Smooth muscle cell (in vitro differentiated cells): Measurements from ENCODE around the gene COL6A2. TPM values are rescaled to one million over a fixed set of nuclear protein-coding genes. Genes with fewer than 3 reads are reported as not detected.

Source experiments
- DNase-seq: peaks from one replicate; lab custom pipeline; 2025; ENCODE audit not compliant: unreplicated experiment; lab: John Stamatoyannopoulos, UW
- H2AFZ ChIP-seq: fragments of 200-600 bp; sonication (generic); 2 replicates; pipeline ENCODE4 v1.6.0; 2016; ENCODE audit warnings: antibody characterized with exemption, low read depth, mild to moderate bottlenecking
- H3F3A ChIP-seq: fragments of 200-600 bp; sonication (generic); 2 replicates; pipeline ENCODE4 v1.6.0; 2017; ENCODE audit warnings: antibody characterized with exemption, low read depth
- H3K27ac ChIP-seq: fragments of 200-600 bp; sonication (generic); 2 replicates; pipeline ENCODE4 v1.5.1; 2016; ENCODE audit warnings: low read depth, mild to moderate bottlenecking
- H3K27me3 ChIP-seq: fragments of 200-600 bp; sonication (generic); 2 replicates; pipeline ENCODE4 v1.6.1; 2016; ENCODE audit warnings: low read depth, mild to moderate bottlenecking
- H3K36me3 ChIP-seq: fragments of 200-600 bp; sonication (generic); 2 replicates; pipeline ENCODE4 v1.5.1; 2016; ENCODE audit warnings: low read depth
- H3K4me1 ChIP-seq: fragments of 200-600 bp; sonication (generic); 2 replicates; pipeline ENCODE4 v1.5.1; 2016; ENCODE audit warnings: low read depth
- H3K4me2 ChIP-seq: fragments of 200-600 bp; sonication (generic); 2 replicates; pipeline ENCODE4 v1.6.0; 2016; ENCODE audit warnings: mild to moderate bottlenecking
- H3K4me3 ChIP-seq: fragments of 200-600 bp; sonication (generic); 2 replicates; pipeline ENCODE4 v1.5.1; 2016; ENCODE audit warnings: mild to moderate bottlenecking
- H3K79me2 ChIP-seq: fragments of 200-600 bp; sonication (generic); 2 replicates; pipeline ENCODE4 v1.6.0; 2016; ENCODE audit warnings: low read depth, mild to moderate bottlenecking
- H3K9ac ChIP-seq: fragments of 200-600 bp; sonication (generic); 2 replicates; pipeline ENCODE4 v1.6.0; 2016; ENCODE audit warnings: low read depth
- H3K9me3 ChIP-seq: fragments of 200-600 bp; sonication (generic); replicated peaks from 2 replicates; pipeline ENCODE4 v1.5.1; 2016; ENCODE audit warnings: low read depth
- H4K20me1 ChIP-seq: fragments of 200-600 bp; sonication (generic); 2 replicates; pipeline ENCODE4 v1.6.0; 2016; ENCODE audit warnings: low read depth
- CTCF ChIP-seq: fragments of 200-600 bp; sonication (generic); IDR thresholded peaks from 2 replicates; pipeline ENCODE4 v1.5.1; 2017; ENCODE audit warnings: borderline replicate concordance, mild to moderate bottlenecking, antibody characterized with exemption; ENCODE audit not compliant: insufficient read depth, poor library complexity, severe bottlenecking
- WGBS: methylation state at CpG from one replicate; pipeline ENCODE4 v1.1.7; 2016; ENCODE audit warnings: low lambda C conversion rate; 5-methylcytosine and 5-hydroxymethylcytosine counted together
- polyA plus RNA-seq: library from polyadenylated mRNA; unstranded; fragments of >200 nt; fragmentation: Nextera tagmentation; extraction: Ambion mirVana; gene quantifications from 2 replicates; pipeline ENCODE4 v1.2.1, GENCODE V29; 2016
- total RNA-seq: library from RNA; depleted of rRNA; stranded (reverse); fragments of >200 nt; gene quantifications from 2 replicates; pipeline ENCODE4 v1.2.3, GENCODE V29; 2014

Gene COL6A2
- total RNA-seq = 1,570 and 1,698 TPM in 2 replicates
- 2,969 and 4,089 TPM in 2 replicates for polyA plus RNA-seq

DNA sequence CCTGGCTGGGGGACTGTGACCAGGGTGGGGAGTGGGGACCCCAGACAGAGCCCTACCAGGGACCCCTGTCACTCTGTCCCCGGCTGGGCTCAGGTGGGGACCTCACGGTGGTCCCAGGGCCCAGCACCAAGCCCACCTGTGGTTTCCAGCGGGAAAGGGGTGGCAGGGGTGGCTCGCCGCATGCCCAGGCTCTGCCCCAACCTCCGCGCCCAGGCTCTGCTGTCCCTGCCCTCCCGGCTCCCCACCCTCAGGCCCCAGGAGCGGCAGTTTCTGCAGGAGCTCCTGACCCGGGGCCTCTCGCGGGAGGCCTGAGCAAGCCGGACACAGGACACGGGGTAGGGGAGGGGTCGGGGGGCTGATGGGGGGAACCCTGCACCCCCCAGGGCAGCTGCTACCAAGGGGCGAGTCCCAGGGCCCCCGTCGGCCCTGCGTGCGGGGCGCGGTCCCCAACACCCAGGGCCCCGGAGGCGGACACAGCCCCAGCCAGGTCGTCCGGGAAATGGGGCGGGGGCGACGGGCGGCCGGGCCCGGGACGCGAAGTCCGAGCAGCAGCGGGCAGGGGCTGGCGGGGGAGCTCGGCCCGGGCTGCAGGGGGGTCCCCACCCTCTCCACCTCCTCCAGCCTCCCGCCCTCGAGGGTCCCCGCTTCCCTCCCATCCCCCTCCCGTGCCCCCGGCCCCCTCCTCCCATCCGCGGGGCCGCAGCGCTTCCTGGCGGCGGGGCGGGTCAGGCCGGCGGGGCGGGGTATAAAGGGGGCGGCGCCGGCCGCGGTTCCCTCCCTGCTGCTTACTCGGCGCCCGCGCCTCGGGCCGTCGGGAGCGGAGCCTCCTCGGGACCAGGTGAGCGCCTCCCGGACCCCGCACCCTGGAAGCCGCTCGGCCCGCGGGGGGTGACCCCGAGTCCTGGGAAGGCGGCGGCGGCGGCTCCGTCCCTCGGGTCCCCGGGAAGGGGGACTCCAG, at the start of gene COL6A2:
TSS of gene COL6A2 (plus strand) at position 777 of the 958 bp plus-strand sequence.
- H3F3A ChIP-seq = peaks cover 30% of the 10 kb centered on the region
- DNase-seq = no peak
- peak; percentile 47 for TF ChIP-seq CTCF
- H3K4me2 ChIP-seq = peak within 1 kb of the TSS; percentile 94
- peak within 1 kb of the TSS; percentile 84 for H3K9ac ChIP-seq
- H3K36me3 ChIP-seq = no peaks in the 10 kb centered on the region
- peaks cover 79% of the 10 kb centered on the region for H3K79me2 ChIP-seq
- H3K9me3 ChIP-seq = no peaks in the 10 kb centered on the region
- peaks cover 41% of the 10 kb centered on the region for H4K20me1 ChIP-seq
- H2AFZ ChIP-seq = no peak within 1 kb of the TSS
- H3K27me3 ChIP-seq = no peaks in the 10 kb centered on the region
- H3K27ac ChIP-seq = peak within 1 kb of the TSS; percentile 59
- H3K4me1 ChIP-seq = peaks cover 4% of the 10 kb centered on the region
- H3K4me3 ChIP-seq = peak within 1 kb of the TSS; percentile 86
- 26% methylated on average over 11 of the region's 83 CpGs for WGBS

DNA sequence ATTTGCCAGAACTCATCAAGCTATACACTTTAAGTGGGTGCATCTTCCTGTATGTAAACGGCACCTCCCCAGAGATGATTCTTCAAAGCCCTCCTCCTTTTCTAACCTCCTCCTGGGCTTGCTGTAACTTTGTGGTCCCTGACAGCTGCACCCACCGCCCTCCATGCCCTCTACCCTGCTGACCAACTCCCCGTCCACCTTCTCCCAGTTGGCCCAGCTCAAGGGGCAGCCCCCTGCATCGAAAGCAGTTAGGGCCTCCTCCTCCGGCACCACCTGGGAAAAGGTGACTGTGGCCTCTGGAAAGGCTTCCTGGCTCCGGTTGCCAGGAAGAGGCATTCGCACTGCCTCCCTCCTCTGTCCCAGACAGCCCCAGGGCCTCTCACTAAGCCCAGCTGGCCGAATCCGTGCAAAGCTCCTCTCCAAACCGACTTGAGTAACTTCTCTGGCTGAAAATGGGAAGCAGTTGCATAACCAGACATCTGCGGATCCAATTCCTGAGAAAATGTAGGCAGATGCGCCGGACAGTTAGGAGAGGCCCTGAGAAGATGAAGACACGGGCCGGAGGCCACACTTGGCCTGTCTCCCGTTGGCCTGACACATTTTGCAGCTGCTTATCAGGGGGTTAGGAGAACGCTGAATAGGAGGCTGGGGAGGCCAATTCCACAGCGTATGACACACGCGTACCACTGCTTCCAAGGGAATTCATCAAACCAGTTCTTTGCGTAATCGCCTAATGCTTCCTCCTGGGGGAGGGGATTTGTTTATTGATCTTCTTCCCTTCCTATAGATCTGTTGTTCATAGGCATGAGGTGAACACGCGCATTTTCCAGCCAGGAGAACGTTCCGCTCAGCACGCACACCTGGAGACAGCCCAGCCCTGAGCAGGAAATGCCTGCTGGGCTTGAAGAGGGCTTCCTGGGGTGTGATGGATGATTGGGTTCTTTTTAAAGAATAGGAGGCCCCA, 48.7 kb upstream of the COL6A2 start:
- Histone ChIP-seq H3K9me3 (no peaks in the 10 kb centered on the region), H3K4me3 (no peak overlapping the region), H3K4me2 (peak overlapping the region; percentile 79), H3K36me3 (no peaks in the 10 kb centered on the region), H4K20me1 (no peaks in the 10 kb centered on the region), H3K4me1 (peaks cover 17% of the 10 kb centered on the region), H3K27me3 (no peaks in the 10 kb centered on the region), H2AFZ (no peak overlapping the region), H3K79me2 (no peaks in the 10 kb centered on the region), H3F3A (peaks cover 36% of the 10 kb centered on the region), H3K27ac (peak overlapping the region; percentile 99), H3K9ac (peak overlapping the region; percentile 84)
- WGBS = 18% methylated on average over 27 of the region's 27 CpGs
- peak; percentile 63 for DNase-seq
- no peak for TF ChIP-seq CTCF

- Histone ChIP-seq H2AFZ (no peak overlapping the region), H3K4me1 (peaks cover 20% of the 10 kb centered on the region)
These were observed 47.8 kb upstream of the COL6A2 start for GRCh38 chr21:46049890-46050667.

More at GRCh38 chr21:46049890-46050667, 47.8 kb upstream of the COL6A2 start:
- H3K27me3 ChIP-seq = no peaks in the 10 kb centered on the region
- DNase-seq = no peak
- no peaks in the 10 kb centered on the region for H3K79me2 ChIP-seq
- no peak for TF ChIP-seq CTCF
- peaks cover 39% of the 10 kb centered on the region for H3F3A ChIP-seq
- peak overlapping the region; percentile 99 for H3K27ac ChIP-seq
- no peaks in the 10 kb centered on the region for H3K36me3 ChIP-seq
- H4K20me1 ChIP-seq = no peaks in the 10 kb centered on the region
- peak overlapping the region; percentile 84 for H3K9ac ChIP-seq
- 95% methylated on average over 33 of the region's 33 CpGs for WGBS
- H3K9me3 ChIP-seq = no peaks in the 10 kb centered on the region
- peak overlapping the region; percentile 63 for H3K4me2 ChIP-seq
- no peak overlapping the region for H3K4me3 ChIP-seq
